HUDEP-2 (cell line): ENCODE data around the gene TMEM80.
"Not testable (repeated sequence)": the region's sequence is repeated elsewhere in the genome, so short reads cannot be mapped to it uniquely, and the experiment has no call there.

Experiments
- DNase-seq, 76 experiments: peaks; one replicate each; lab custom pipeline; 2025; ENCODE audit not compliant: unreplicated experiment in 76 of 76; lab: John Stamatoyannopoulos, UW

Gene TMEM80

GRCh38 chr11:679271-680207 lies 16.1 kb upstream of the TMEM80 start:
- no peak for DNase-seq

DNA sequence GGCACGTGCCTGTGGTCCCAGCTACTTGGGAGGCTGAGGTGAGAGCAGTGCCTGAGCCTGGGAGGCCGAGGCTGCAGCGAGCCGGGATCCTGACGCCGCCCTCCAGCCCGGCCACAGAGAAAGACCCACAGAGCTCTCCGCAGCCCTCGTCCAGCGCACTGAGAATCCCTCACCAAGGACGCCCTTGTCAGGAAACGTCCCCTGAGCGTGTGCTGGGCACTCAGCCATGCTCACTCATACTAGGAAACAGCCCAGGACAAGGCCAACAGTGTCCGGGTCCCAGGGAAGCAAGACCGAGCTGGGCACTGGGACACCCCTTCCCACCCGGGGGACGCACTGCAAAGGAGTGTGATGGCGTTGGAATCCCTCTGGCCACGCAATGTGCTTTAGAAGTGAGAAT lies 15.1 kb upstream of the TMEM80 start:
- no peak for DNase-seq

GRCh38 chr11:680970-681369 lies 14.6 kb upstream of the TMEM80 start:
- DNase-seq, result no peak

DNA sequence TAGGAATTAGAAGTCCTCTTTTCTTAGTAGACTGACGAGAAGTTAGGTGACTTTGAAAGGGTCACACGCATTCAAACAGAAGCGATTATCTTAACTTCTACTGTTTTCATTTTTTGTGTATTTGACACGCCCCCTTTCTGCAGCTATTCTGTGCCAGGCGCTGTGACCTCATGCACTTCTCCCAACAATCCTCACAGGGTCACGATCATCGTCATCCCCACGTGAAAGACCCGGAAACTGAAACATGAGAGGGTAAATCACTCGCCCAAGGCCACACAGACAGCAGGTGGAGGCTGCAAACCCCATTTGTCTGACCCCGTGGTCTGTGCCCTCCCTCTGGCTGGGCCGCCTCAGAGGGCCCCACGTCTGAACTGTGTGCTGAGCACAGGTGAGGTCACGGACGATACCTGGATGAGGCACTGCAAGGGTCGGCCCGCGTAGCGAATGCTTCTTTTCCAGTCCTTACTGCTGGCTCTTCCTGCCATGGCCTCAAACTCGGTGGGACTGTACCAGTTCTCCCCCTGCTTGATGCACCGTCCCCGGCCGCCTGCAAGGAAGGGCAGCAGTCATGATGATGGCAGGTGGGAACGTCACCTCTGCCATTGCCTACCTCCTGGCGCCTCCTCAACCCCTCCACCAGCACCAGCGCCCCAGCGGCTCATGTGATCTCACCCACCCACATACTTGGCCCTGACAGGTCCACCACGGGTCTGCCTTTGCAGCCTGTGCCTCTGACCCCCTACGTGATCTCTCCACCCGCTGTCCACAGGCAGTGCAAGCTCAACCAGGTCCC lies 9.0 kb upstream of the TMEM80 start:
- no peak for DNase-seq

DNA sequence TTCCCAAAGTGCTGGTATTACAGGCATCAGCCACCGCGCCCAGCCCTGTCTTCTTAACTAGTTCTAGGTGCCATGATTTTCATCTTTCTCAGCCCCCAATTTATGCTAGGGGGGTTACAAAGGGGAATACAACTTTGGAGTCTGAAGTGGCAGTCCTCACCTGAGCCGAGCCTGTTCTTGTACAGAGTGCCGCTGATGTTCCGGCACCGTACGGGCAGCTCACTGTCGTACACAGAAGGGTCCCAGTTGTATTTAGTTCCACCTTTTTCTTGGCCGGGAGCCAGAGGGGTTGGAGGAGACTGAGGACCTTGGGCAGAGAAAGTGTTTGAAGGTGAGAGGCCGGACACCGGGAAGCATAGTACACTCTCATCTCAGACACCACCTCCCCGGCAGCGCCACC lies 7.9 kb upstream of the TMEM80 start:
- DNase-seq, result no peak

DNA sequence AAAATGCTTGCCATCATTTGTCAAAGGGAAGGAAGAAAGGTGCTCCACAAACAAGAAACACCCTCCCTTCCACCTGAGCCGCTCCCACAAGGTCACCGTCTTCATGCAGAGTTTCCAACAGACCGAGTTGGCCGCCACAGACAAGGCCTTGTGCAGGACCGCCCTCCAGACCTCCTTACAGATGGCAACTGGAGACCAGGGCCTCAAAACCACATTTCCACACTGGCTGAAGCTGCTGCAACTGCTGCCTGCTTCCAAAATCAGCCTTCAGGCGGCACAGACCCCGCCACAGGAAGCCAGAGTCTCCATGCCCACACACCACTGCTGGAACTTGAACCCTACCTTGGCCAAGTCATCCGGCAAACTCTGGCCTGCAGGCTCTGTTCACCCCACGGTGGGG lies 6.9 kb upstream of the TMEM80 start:
- DNase-seq, result no peak

DNA sequence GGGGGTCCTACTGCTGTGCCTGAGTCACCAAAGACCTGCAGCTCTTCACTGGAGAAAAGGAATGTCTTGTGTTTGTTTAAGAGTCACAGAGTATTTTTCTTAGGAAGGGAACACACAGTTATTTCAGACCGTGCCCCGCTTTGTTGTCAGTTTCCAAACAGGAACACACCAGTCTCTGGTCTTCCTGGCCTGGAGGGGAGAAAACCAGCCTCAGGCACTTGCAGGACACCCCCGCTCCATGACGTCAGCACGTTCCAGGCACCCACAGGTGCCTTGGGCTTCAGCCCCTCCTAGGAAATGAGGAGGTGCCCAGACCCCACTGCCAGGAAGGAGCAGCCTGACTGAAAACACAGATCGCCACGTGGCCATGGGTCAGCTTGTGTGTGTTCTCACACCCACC lies 6.0 kb upstream of the TMEM80 start:
- no peak for DNase-seq

- not testable (repeated sequence) for DNase-seq
Observed at GRCh38 chr11:690244-690643, 5.4 kb upstream of the TMEM80 start.

DNA sequence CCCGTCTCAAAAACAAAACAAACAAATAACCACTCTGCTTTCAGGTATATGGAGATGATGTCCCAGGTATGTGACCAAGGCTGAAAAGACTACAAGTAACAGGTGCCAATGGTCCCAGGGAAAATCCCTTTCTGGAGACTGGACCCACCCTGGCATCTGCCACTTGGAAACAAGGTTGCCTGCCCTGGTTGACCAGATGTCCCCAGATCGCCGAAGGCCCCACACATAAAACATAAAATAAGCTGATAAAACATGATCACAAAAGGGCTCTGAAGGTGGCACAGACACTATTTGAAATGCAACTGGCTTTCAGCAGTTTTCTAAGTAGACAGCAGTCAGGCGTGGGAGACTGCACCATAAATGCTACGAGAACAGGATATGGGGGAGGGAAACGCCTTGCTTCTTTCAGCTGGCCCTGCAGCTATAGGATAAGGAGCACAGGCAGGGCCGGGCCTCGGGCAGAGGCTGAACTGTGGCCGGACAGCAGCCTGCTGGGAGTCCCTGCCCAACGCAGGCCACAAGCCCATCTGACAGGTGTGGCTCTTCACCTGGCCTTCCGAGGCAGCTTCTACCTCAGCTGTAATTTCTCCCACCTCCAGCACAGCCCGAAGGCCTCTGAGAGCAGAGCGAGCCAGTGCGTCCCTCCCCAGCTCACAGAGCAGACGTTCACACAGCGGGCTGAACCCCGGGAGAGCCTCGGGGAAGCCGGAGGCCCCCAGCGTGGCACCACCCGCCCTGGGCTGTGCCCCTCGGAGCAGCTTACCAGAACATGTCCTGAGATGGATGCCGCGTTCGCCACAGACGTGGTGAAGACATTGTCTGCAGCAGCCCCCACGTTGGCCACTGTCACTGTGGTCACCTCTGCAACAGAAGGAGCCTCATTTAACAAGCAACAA lies 4.6 kb upstream of the TMEM80 start:
- peak in 67 of 76 experiments; percentile 21 to 87 (median 51) for DNase-seq

GRCh38 chr11:691710-692590 lies 3.7 kb upstream of the TMEM80 start:
- peak in 1 of 76 experiments; percentile 21 for DNase-seq

DNA sequence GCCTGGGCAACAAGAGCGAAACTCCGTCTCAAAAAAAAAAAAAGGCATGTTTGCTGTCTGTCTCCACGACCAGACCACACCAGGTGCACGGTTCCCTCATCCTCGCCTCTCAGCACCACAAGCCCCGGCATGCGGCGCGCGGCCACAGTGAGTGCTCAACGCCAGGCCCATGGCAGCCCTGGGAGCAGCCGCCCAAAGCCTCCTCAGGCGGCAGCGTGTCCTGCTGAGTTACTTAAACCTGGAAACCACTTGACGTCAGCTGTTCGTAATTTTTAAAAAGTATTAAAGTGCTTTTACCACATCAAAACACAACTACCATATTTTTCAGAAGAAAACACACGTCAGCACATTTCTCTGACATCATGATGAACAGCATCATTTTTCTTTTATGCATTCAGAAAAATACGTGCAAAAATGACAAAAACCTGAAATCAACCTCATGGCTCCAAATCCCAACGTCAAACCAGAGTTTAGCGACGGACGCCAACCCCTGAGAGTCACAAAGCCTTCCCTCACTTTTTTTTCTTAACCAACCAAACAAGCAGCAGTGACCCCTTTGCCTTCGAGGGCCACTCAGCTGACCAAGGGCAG lies 2.7 kb upstream of the TMEM80 start:
- DNase-seq, result no peak

DNA sequence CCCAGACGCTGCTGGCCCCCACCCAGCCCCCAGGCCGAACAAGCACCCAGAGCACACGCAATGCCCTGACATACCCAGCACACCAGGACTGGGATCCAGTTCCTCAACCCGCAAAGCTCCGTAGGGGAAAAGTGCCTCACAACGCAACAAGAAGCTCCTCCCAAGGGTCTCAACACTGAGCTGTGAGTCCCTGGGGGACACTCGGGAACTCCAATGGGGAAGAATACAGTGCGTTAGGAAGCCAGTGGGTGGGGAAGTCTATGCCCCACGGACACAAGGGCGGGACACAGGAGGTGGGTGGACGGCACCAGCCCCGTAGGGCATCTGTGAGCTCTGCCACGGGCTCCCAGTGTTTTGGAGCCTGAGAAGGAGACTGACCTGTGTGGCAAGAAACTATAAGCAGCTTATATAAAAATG lies 2.2 kb upstream of the TMEM80 start:
- DNase-seq, result peak in 1 of 76 experiments; percentile 30

DNA sequence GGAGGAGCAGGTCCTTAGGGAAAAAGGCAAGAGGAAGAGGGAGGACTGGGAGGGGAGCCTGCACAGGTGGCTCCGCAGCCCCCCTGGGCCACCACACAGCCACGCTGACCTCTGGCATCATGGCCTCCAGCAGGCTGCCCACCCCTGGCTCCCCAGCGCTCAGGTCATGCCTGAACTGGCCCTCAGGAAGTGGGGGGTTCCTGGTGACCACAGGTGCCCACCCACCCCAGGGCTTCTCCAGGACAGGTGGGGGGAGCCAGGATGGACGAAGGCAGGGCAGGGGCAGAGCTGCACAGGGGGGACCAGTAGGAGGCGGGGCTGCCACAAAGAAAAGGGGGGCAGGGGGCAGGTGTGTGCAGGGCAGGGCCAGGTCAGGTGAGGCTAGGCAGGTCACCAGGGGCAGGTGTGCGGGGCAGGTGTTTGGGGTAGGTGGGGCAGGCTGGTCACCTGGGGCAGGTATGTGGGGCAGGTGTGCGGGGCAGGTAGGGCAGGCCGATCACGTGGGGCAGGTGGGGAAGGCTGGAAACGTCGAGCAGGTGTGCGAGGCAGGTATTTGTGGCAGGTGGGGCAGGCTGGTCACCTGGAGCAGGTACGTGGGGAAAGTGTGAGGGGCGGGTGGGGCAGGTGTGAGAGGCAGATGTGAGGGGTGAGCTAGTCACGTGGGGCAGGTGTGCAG lies 1.6 kb upstream of the TMEM80 start:
- no peak for DNase-seq

DNA sequence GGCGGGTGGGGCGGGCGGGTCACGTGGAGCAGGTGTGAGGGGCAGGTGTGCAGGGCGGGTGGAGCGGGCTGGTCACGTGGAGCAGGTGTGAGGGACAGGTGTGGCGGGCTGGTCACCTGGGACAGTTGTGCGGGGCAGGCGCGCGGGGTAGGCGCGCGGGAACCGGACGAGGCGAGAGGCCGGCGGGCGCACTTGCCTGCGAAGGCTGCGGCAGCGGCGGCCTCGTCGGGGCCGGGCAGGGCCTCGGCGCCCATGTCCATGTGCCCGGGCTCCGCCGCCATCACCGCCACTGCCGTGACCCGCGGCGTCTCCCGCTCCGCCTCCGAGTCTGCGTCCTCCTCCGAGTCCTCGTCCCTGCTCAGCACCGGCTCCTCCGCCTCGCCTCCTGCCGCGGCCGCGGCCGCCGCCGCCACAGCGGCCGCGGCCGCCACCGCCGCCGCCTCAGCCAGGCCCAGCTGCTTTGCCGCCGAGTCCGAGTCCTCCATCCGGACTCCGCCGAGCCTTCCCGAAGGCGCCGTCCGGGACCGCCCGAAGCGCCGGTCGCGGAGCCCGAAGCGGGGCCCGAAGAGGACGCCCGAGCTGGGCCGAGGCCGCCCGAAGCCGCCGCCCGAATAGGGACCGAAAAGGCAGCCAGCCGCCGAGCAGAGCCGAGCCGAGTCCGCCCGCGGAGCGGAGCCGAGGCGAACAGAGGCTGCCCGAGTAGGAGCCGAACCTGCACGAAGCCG lies 891 bp upstream of the TMEM80 start, which contains the start of gene DEAF1:
Gene DEAF1 (minus strand): TSS at position 660 of the 725 bp plus-strand sequence. CDS start 175 bp downstream, at position 485.
- DNase-seq, result peak in 74 of 76 experiments; percentile 46 to 99 (median 97)

GRCh38 chr11:695288-695537 lies 403 bp upstream of the TMEM80 start:
- peak in 1 of 76 experiments; percentile 98 for DNase-seq

DNA sequence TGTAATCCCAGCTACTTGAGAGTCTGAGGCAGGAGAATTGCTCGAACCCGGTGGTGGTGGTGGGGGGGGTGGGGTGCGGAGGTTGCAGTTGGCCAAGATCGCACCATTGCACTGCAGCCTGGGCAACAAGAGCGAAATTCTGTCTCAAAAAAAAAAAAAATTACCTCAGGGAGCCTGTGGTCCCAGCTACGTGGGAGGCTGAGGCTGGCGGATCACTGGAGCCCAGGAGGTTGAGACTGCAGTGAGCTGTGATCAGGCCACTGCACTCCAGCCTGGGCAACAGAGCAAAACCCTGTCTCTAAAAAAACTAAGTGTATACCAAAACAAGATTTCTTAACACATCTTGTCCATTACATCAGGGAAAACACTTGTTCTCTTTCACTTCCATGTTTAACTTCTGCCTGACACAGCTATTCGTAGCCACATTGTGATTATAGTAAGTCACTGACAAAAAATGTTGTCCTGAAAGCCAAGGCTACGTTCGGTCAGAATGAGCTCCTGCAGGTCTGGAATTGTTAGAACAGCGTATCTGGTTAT lies 1.4 kb downstream of the TMEM80 start:
- no peak for DNase-seq

GRCh38 chr11:697811-698311 lies 2.2 kb downstream of the TMEM80 start:
- DNase-seq, result no peak
